Stimulated activated CD4-positive, alpha-beta T cell treated with anti-CD3 and anti-CD28 coated beads, TNF-alpha, amount 100 ng/mL, for 48 hours (primary cell): ENCODE data around the gene MAGEA9.
"Not testable (repeated sequence)": the region's sequence is repeated elsewhere in the genome, so short reads cannot be mapped to it uniquely, and the experiment has no call there.

Source experiments
- DNase-seq, 3 donors: peaks; one replicate each; pipeline ENCODE4 v3.0.0-alpha.2; 2020; ENCODE audit warnings: low read depth in 3 of 3

The MAGEA9 gene

GRCh38 chrX:149781727-149782126 lies at the start of gene MAGEA9:
Gene MAGEA9 (plus strand): TSS chrX:149781930. CDS start chrX:149786211, 4,281 bp downstream.
- not testable (repeated sequence) for DNase-seq

- not testable (repeated sequence) for DNase-seq
These were observed 39.5 kb upstream of the MAGEA9 start for GRCh38 chrX:149742269-149742668.

GRCh38 chrX:149746390-149747007 lies 35.2 kb upstream of the MAGEA9 start:
- not testable (repeated sequence) for DNase-seq

- DNase-seq: no peak
These were observed 24.3 kb upstream of the MAGEA9 start for GRCh38 chrX:149757206-149758067.

GRCh38 chrX:149758068-149758714 lies 23.5 kb upstream of the MAGEA9 start:
- DNase-seq: no peak

GRCh38 chrX:149758715-149759078 lies 23.0 kb upstream of the MAGEA9 start:
- not testable (repeated sequence) for DNase-seq

GRCh38 chrX:149759824-149760223 lies 21.9 kb upstream of the MAGEA9 start:
- no peak for DNase-seq

GRCh38 chrX:149760965-149761364 lies 20.8 kb upstream of the MAGEA9 start:
- DNase-seq: no peak

GRCh38 chrX:149761858-149762674 lies 19.7 kb upstream of the MAGEA9 start:
- not testable (repeated sequence) for DNase-seq

GRCh38 chrX:149762696-149763614 lies 18.8 kb upstream of the MAGEA9 start:
- no peak for DNase-seq

- DNase-seq: not testable (repeated sequence)
These were observed 11.4 kb upstream of the MAGEA9 start for GRCh38 chrX:149770344-149770743.

GRCh38 chrX:149773026-149773425 lies 8.7 kb upstream of the MAGEA9 start:
- DNase-seq: not testable (repeated sequence)

- DNase-seq: not testable (repeated sequence)
These were observed 8.0 kb upstream of the MAGEA9 start, which contains the start of gene HSFX1 for GRCh38 chrX:149773768-149774167. Gene HSFX1 (plus strand): TSS chrX:149774068. CDS start chrX:149774682, 614 bp downstream.

- DNase-seq: not testable (repeated sequence)
These were observed 3.7 kb upstream of the MAGEA9 start for GRCh38 chrX:149777999-149778398.

- DNase-seq: not testable (repeated sequence)
These were observed 13.8 kb downstream of the MAGEA9 start for GRCh38 chrX:149795531-149795930.

GRCh38 chrX:149799095-149799714 lies 17.5 kb downstream of the MAGEA9 start:
- no peak for DNase-seq

GRCh38 chrX:149799938-149800337 lies 18.2 kb downstream of the MAGEA9 start:
- DNase-seq: no peak

GRCh38 chrX:149803458-149804062 lies 21.8 kb downstream of the MAGEA9 start:
- no peak for DNase-seq

GRCh38 chrX:149804102-149804501 lies 22.4 kb downstream of the MAGEA9 start:
- DNase-seq: no peak
